Panc1 (cell line): ENCODE measurements around the gene TESK1.
"Not testable (repeated sequence)": the region's sequence is repeated elsewhere in the genome, so short reads cannot be mapped to it uniquely, and the experiment has no call there.

Experiments used
- CTCF ChIP-seq: fragments of 450-650 bp; IDR thresholded peaks from 2 replicates; pipeline ENCODE4 v1.5.1; 2017; ENCODE audit warnings: mild to moderate bottlenecking
- POLR2AphosphoS5 ChIP-seq: IDR thresholded peaks from 2 replicates; pipeline ENCODE4 v1.6.1; 2012; ENCODE audit warnings: mild to moderate bottlenecking, low read depth, low read length, moderate library complexity
- REST ChIP-seq, 2 experiments: IDR thresholded peaks; 2 replicates each; pipeline ENCODE4 v1.6.1; 2011 to 2012; ENCODE audit warnings: low read depth in 2 of 2, control low read depth in 1 of 2, low read length in 1 of 2, mild to moderate bottlenecking in 1 of 2, moderate library complexity in 1 of 2; ENCODE audit not compliant: insufficient read depth in 1 of 2
- SIN3A ChIP-seq: IDR thresholded peaks from 2 replicates; pipeline ENCODE4 v1.6.1; 2012; ENCODE audit warnings: low read depth, mild to moderate bottlenecking, low read length, moderate library complexity, borderline replicate concordance; ENCODE audit not compliant: insufficient read depth

- TF ChIP-seq POLR2AphosphoS5; SIN3A; CTCF; REST (IDR thresholded peaks at IDR 0.05; ENCODE audit: insufficient read depth in 1 of 2, low read depth in 2 of 2, low read length in 1 of 2): not testable (repeated sequence)
Observed at GRCh38 chr9:35639225-35639624, 34.2 kb downstream of the TESK1 start.
